ENCODE data around the gene UBR4. TPM values are rescaled to one million over a fixed set of nuclear protein-coding genes. Genes with fewer than 3 reads are reported as not detected.

UBR4 gene
- polyA plus RNA-seq, 2 of the 4 experiments (the other 2 are of a cell fraction): 55.8 to 74.3 TPM

GRCh38 chr1:19080721-19081120, 129.3 kb downstream of the UBR4 start:
- H3K9me3 ChIP-seq: no peaks in the 10 kb centered on the region
- CTCF ChIA-PET: interaction anchor here (1.3 to 3.0 kb wide), 8 partner anchors 9 to 196 kb away, joined by 3 to 12 read pairs (median 6); partner anchors contain the start of gene IFFO2
- ATAC-seq (peak in 1 of 2 experiments; percentile 24; a peak in 3 of 6 replicates), FAIRE-seq (no peak), DNase-seq (ENCODE audit: low read depth in 1 of 2, low spot score in 1 of 2) (no peak)
- H3K4me3 ChIP-seq: peak overlapping the region; percentile 38
- H3K4me1 ChIP-seq: peaks cover 43% of the 10 kb centered on the region
- WGBS (ENCODE audit: missing lambda C conversion rate): 43% methylated on average over 3 of the region's 3 CpGs
- TF ChIP-seq ATOH8 (CRISPR knock-in tag; IDR thresholded peaks at IDR 0.05; ENCODE audit: low read depth): no peak
- TF ChIP-seq REST (IDR thresholded peaks at IDR 0.05): no peak
- no peak for TF ChIP-seq TP53 (CRISPR knock-in tag; IDR thresholded peaks at IDR 0.05)
- TF ChIP-seq RFX5 (IDR thresholded peaks at IDR 0.05): no peak
- TF ChIP-seq E2F6 (IDR thresholded peaks at IDR 0.05; ENCODE audit: borderline replicate concordance, low read depth): no peak
- TF ChIP-seq NPAS2 (CRISPR knock-in tag; IDR thresholded peaks at IDR 0.05; ENCODE audit: borderline replicate concordance): no peak
- no peak for TF ChIP-seq CBX8 (IDR thresholded peaks at IDR 0.05)
- TF ChIP-seq FOSB (CRISPR knock-in tag; IDR thresholded peaks at IDR 0.05): no peak
- TF ChIP-seq HMGXB4 (CRISPR knock-in tag; IDR thresholded peaks at IDR 0.05; ENCODE audit: borderline replicate concordance): no peak
- TF ChIP-seq CTCF (IDR thresholded peaks at IDR 0.05): no peak
- TF ChIP-seq USF2 (IDR thresholded peaks at IDR 0.05): no peak
- no peak for TF ChIP-seq RARB (CRISPR knock-in tag; IDR thresholded peaks at IDR 0.05)
- TF ChIP-seq HOXB5 (CRISPR knock-in tag; IDR thresholded peaks at IDR 0.05): no peak
- TF ChIP-seq CHD2 (IDR thresholded peaks at IDR 0.05; ENCODE audit: low read length, partially characterized antibody): no peak
- no peak for TF ChIP-seq JUNB (IDR thresholded peaks at IDR 0.05)
- TF ChIP-seq BCL3 (IDR thresholded peaks at IDR 0.05): no peak
- TF ChIP-seq HOXA7 (CRISPR knock-in tag; IDR thresholded peaks at IDR 0.05): no peak
- H3K4me2 ChIP-seq: peak overlapping the region; percentile 91
- peak overlapping the region; percentile 88 to 95 for H3K27ac ChIP-seq
- POLR2A ChIA-PET: no interaction called here
